HT1080 (cell line): ENCODE measurements around the gene SKI. TPM values are rescaled to one million over a fixed set of nuclear protein-coding genes. Genes with fewer than 3 reads are reported as not detected.
A peak's percentile ranks its signal among the peaks of the same experiment; 100 is the strongest.
"Not testable (repeated sequence)": the region's sequence is repeated elsewhere in the genome, so short reads cannot be mapped to it uniquely, and the experiment has no call there.

ENCODE experiments used
- DNase-seq: peaks from one replicate; pipeline ENCODE4 v3.0.0-alpha.2; 2015; ENCODE audit warnings: low read depth
- total RNA-seq: library from RNA; depleted of rRNA; stranded (reverse); fragments of >200 nt; shearing (Covaris generic); gene quantifications from 2 replicates; pipeline ENCODE4 v1.2.3, GENCODE V29; 2014

Gene SKI
- total RNA-seq, 1 experiment from 2014 or later = 18.0 TPM

DNA sequence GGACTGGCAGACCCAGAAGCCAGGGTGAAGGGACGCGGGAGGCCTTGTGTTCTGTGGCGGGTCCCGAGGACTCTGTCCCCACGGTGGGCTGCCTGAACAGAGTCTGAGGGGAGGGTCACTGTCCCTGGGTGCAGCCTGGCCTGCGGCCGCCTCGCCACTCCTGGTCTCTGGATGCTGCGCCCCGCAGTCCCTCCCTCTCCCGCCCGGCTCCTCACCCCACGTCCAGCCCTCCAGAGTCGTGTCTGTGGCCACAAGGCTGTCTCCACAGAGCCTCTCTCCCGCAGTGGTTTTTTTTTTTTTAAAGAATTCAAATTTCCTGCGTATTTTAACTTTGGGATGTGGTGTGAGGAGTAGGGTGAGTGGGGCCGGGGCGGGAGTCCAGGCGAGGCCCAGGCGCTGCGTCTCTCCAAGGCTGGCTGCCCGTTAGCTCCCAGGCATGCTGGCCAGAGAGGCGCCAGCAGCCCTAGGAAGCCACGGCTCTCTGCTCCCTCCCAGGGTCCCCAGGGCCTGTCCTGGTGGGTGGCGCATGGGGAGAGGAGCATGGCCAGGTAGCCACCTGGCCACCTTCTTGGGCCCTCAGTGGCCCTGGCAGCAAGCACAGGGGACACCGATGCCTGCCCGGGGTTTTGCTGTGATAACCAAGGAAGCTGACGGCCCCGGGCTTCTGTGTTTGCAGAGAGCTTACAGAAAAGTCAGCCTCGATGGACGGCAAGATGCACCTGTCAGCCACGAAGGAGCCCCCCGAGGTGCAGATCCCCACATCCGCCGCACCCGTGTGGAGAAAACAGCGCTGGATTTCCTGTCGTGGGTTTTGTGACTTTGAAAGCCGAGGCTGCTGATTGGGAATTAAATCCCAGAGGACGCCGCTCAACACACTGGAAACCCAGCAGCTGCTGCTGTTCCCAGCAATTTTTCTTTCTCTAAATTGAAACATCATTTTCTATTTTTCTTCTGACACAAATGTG lies 90.5 kb downstream of the SKI start:
- DNase-seq = no peak

DNA sequence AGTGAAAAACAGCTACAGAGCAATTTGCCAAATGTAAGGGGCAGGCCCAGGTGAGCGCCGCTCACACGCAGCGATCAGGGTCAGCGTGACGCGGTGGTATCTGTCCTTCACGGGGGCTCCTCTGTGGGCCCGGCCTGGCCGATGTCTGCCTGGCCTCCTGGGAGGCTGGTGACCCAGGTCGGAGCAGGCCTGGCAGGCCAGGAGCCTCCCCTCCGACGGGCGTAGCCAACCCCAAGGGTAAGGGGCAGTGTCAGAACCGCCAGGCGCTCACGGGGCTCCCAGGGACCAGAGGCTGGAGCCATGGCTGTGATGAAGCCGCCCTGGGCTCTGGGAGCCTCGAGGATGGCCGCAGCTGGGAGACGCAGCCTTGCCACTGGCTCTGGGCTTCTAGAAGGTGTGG lies 91.2 kb downstream of the SKI start:
- no peak for DNase-seq

DNA sequence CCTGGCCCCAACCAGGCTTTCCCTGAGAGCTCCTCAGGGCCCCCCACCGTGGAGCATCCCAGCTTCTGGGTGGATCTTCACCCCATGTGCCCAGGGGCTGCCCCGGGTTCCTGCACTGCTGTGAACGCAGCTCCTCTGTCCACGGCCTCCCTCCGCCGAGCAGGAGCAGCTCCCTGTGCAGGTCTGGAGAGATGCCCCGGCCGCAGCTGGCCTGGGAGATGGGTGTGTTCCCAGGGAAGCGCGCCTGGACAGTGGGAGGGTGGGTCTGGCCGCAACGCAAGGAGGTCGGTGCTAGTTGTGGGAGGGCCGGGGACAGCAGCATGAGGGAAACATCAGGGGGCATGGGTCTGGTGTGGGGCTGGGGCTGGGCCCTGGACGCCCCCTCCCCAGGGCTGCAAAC lies 91.9 kb downstream of the SKI start:
- no peak for DNase-seq

DNA sequence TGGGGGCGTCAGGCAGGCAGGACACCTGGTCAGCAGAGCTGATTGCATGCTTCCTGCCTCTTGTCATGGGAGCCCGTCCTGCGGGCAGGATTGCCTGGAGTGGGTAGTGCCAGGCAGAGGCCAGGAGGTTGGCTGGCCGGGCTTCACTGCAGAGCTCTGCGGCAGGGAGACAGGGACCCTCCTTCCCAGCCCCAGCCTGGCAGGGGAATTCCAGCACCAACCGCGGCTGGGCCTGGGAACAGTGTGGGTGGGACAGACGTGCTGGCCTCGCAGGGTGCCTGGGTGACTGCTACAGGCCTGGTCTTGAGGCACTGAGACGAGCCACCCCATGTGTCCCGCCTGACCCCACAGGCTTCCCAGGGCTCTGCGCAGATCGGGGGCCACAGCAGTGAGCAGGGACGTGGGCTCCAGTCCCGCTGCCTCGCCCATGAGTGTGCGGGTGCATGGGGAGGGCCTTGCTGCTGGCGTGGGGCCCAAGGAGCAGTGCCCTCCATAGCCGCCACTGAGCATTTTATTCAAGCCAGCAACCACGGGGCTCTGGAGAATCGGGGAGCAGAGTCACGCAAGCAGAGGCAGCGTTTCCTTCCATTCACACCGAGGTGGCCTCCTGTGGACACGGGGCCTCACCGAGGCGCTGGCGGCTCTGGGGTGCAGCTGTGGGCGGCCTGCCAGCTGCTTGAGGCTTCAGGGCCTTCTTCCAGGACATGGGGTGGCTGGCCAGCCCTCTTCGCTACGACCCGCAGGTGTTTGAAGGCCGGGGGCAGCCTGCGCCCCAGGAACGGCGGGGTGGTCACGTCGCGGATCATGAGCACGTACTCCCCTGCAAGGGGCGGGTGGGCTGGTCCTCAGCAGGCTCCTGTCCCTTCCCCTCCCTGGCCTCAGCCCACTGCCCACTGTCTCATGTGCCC lies 92.9 kb downstream of the SKI start:
- no peak for DNase-seq

DNA sequence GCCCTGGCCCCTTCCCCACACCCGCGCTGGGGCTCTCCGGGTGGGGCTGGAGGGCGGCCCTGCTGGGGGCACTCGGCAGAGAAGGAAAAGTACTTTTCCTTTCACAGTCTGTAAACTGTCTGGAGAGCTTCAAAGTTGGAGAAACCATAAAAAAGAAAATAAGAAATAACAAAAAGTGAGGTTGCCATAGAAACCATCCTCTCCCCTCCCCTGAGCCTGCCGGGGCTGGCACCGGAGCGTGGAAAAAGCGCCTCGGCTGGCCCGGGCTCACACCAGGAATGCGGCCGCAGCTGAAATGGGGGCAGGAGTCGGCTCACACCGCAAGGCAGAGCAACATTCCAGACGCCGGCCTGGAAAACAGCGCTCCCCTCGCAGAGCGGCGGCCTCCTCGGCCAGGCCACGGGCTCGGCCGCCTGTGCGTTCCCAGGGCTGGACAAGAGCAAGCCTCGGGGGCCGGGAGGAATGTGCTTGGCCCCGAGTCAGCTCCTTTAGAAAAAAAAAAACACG lies 94.0 kb downstream of the SKI start:
- DNase-seq = peak; percentile 31

DNA sequence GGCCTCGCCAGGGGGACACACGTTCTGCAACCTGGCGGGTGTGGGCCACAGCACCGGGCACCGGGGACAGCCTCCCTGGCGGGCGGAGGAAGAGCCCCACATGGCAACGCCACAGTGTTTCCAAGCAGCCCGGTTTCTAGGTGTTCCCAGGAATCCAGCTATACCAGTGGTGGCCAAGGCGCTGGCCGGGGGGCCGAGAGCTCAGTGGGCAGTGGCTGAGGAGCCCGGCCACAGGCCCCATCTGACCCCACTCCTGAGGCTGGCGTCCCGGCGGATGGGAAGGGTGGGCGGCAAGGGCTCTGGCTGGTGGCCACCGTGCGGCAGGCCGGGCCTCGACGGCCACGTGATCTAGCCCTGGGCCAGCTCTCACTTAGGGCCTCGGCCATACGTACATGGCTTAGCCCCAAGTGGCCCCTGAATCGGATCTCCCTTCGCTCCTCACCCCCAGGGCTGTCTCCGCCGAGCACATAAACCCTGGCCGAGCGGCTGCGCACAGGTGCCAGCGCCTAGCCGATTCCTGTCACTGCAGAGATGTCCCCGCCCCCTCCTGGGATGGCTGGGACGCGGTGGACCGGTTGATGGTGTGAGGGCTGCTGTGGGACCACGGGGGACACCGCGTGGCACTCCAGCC lies 94.6 kb downstream of the SKI start:
- DNase-seq = no peak

DNA sequence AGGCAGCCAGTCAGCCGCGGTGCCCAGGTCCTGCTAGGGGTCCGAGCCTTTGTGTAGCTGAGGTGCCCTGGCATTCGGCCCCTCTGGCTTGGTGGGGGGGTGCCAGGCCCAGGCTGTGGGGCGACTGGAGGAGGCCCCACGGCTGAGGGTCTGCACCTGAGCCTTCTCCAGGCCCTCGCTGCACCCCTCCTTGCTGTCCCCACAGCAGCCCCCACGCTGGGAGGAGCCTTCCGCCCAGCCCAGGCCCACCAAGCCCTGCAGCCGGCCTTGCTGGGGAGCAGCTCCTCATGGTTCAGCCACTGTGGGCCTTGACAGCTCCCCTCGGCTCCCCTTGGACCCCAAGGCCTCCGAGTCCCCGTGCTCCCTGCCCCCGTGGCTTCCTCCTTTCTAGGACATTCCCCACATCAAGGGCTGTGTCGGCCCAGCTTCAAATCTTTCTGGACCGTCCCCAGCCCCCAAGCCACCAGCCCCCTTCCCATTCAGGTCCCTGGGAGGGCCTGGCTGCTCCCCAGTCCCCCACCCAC lies 95.4 kb downstream of the SKI start:
- DNase-seq = no peak

DNA sequence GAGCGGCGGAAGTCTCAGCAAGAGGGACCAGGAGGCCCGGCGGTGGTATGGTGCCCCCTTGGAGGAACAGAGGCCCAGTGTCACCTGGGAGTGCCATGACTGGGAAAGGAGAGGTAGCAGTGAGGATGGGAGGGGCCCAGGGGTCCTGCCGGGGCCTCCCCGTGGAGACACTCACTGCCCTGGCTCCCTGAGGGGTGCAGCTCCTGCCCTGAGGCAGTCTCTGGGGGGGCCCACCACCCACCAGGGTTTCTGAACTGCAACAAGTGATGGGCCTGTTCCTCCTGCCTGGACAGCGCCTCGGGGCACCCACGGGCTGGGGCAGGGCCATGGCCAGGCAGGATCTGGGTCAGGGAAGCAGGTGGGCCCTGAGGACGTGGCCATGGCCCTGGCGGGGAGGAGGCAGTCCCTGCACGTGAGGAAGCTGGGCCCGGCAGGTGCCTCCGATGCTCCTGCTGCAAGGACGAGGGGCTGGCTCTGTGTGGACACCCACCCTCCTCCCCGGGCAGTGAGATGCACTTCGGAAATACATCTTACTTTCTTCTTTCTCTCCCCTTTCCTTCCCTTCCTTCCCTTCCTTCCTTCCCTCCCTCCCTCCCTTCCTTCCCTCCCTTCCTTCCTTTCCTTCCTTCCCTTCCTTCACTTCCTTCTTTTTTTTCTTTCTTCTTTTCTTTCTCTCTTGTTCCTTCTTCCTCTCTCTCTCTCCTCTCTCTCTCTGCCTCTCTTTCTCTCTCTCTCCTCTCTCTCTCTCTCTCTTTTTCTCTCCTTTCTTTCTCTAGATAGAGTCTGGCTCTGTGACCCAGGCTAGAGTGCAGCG lies 96.6 kb downstream of the SKI start:
- no peak for DNase-seq

DNA sequence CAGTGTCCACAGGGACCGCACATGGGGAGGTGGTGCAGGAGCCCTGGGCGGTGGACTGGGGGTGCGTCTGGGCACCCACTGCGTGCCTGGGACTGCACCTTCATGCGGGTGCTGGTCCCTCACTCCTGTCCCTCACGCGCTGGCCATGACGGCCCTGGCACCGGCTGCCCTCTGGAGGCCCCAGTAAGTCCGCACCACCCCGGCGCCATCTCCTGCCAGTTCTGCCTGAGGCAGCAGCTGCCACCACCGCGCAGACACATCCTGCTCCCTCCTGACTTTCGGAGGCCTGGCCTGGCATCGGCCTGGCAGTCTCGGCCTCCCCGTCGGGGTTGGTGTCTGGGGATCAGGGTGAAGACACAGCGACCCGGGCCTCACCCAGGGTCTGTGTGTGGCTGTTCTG lies 98.4 kb downstream of the SKI start:
- no peak for DNase-seq

DNA sequence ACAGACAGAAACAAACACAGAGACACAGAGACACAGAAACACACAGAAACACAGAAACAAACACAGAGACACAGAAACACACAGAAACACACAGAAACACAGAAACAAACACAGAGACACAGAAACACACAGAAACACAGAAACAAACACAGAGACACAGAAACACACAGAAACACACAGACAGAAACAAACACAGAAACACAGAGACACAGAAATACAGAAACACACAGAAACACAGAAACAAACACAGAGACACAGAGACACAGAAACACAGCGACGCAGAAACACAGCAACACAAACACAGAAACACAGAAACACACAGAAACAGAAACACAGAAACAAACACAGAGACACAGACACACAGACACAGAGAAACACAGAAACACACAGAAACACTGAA lies 99.0 kb downstream of the SKI start:
- DNase-seq = not testable (repeated sequence)

DNA sequence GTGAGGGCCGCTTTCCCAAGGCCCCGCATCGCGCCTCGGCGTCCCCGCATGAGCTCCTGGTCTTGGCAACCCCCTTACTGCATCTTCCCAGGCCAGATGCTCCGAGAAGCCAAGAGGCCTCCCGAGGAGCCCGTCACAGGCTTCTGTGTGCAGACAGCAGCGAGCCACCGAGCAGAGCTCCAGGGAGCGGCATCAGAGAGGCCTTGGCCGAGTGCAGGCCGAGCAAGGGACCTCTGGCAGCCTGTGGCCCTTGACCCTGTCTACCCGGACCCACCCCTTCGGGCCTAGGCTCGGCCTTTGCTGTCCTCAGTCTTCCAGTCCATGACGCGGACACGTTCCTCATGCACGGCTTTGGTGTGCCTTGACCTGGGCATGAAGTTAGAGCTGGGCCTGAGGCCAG lies 99.7 kb downstream of the SKI start:
- DNase-seq = no peak

DNA sequence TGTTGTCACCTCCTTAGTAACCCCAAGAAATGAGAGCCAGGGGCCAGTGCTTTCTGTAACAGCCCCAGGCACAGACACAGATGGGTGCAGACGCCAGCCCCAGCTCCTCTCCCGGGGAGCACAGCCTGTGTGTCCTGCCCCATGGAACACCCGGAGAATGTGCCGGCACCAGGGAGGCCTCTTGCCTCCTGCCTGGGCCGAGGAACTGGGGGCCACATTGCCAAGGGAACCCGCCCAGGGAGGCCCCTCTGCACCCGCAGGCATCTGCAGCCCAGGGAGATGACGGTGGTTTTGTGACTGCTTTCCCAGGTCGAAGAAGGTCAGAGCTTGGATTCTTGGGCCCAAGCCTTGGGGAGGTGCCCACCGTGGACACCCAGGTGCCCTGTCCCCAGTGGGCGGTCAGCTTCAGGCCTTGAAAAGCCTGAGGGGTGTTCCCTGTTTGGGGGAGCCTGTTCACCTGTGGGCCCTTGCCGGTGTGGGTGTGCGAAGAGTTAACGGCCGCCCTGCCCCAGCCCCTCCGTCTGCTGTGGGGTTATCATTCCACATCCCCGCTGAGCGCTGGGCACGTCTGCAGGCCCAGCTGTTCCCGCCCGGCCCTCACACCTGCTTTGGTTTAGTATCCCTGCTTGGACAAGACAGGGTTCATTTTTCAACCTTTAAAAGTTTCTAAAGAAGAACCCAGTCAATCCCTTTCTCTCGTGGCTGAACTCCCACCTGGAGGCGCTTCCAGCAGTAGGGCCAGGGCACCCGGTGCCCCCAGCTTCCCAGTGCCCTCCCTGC lies 100.7 kb downstream of the SKI start:
- no peak for DNase-seq

DNA sequence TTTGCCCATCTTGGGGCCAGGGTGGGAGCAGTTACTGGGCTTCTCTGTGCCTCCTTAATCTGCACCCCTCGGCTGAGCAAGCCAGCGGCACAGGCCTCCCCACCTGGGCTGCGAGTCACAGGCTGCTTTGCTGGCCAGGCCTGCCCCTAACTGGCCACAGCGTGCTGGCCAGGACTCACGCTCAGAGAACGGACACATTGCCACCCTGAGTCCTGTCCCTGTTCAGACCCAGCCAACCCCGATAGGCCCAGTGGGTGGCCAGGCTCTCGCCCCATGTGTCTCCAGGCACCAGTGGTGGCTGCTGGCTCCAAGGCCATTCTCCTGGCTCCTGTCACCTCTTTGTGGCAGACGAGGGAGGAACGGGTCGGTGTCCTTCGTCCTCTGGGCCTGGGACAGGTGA lies 101.9 kb downstream of the SKI start:
- no peak for DNase-seq

DNA sequence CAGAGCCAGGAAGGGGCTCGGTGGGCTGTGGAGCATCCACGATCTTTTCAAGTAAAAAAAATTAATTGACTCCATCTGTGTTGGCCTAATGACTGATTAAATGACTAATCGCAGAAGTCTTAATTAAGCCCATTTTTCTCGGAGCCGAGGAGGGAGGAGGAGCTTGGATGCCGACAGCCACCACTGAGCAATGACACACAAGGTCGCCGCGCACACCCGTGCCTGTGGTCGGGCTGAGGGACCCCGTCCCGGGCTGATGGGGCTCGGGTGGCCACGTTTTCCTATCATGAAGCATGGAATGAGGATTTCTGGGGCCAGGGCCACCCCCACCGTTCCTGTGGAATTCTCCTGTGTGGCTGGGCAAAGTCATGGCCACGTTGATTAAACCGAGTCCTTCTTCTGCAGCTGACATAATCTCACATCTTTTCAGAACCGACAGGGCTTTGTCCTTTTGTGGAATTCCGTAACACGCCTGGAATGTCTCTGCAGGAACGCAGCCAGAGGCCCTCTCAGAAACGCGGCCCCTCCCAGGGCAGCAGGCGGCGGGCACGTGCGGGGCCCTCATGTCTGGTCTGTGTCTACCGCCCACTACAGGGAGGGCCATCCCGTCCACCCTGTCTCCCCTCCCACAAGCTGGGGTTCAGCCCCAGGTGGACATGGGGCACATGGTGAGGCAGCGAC lies 102.5 kb downstream of the SKI start:
- peak; percentile 36 for DNase-seq

DNA sequence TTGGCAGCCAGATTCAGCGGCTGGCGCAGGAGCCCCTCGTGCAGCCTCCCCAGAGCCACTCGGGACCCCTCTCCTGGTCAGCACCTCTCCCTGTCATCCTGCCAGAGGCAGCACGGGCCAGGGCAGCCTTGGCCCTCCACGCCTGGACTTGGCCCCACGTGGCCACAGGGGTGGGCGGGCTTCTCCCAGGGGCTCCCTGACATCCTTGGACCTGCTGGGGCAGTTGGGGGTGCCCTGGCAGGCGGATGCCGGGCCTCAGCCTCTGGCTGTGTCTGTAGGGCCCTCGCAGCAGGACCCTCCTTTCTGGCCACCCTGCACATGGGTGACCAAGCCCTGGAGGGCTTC lies 103.1 kb downstream of the SKI start:
- no peak for DNase-seq

DNA sequence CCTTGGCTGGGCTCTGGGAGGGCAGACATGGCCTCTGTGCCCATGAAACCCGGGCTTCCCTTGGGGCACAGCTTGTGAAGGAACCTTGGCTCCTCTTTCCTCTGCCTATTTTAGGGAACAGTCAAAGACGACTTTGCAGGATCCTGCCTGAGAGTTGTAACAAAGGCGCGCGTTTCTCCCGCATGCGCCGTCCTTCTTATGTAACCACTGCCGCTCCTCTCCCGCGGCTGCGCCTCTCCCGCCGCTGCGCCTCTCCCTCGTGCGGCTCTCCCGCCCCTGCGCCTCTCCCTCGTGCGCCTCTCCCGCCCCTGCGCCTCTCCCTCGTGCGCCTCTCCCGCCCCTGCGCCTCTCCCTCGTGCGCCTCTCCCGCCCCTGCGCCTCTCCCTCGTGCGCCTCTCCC lies 103.5 kb downstream of the SKI start:
- not testable (repeated sequence) for DNase-seq

DNA sequence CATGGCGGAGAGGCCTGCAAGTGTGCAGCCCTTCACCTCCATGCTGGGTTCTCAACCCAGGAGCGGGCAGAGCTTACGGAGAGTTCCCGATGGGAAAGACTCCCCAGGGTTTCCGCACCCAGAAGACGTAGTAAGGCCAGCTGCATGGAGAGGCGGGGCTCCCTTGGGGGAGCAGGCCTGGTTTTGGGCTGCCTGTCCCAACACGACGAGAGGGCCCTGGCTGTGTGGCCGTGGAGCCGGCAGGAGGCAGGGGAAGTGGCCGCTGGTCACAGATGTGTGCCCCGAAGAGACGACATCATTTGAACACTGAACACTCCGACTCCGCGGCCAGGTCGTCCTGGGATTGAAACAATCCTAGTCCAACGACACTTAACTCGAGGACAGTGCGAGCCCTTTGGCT lies 106.2 kb downstream of the SKI start:
- no peak for DNase-seq

DNA sequence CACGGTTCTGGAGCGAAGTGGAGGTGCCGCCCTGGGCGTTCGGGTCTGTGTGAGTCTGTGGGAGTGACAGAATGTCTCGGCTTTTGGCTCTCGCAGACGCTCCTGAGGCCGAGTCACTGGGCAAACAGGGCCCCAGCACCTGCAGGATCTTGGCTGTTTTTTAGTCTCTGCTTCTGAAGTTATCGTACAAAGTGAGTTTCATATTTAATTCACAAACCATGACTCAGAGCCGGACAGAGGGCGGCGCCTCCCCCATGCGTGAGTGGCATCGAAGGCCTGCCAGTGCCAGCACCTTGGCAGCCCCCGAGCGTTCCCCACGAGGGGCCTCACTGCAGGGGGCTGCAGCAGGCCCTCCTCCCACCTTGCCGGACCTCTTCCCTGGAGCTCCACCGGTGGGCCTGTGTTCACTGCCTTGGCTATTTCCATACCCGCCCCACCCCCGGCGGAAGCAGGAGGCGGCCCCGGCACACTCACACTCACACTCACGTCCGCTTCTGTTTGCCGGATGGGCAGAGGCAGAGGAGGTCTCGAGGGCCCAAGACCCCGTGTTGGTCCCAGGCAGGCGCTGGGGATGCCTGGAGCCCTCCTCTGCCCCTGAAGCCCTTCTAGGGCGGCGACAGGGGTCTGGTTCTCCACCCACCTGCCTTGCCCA lies 106.9 kb downstream of the SKI start:
- DNase-seq = no peak
